Umbilical cord (tissue), 2 donors: Measurements from ENCODE around the gene CREBZF. TPM values are rescaled to one million over a fixed set of nuclear protein-coding genes. Genes with fewer than 3 reads are reported as not detected.
"Not testable (repeated sequence)": the region's sequence is repeated elsewhere in the genome, so short reads cannot be mapped to it uniquely, and the experiment has no call there.

Experiments
- DNase-seq: peaks from one replicate; pipeline ENCODE4 v3.0.0-alpha.2; 2015; ENCODE audit warnings: low spot score
- total RNA-seq: library from RNA; depleted of rRNA; stranded (reverse); fragments of >200 nt; gene quantifications from one replicate; pipeline ENCODE4 v1.2.3, GENCODE V29; 2014; ENCODE audit warnings: low replicate concordance; ENCODE audit not compliant: insufficient read depth

The CREBZF gene
- total RNA-seq, 1 donor from 2014 or later, result 70.1 TPM

GRCh38 chr11:85627332-85627997 is 37.5 kb downstream of the CREBZF start, which contains the start of gene DLG2:
Gene DLG2, minus strand, starts transcription at chr11:85627344.
- peak; percentile 62 for DNase-seq

- DNase-seq, result no peak
Observed at GRCh38 chr11:85626496-85626895, 38.4 kb downstream of the CREBZF start.

- DNase-seq, result no peak
Observed at GRCh38 chr11:85620256-85620655, 44.7 kb downstream of the CREBZF start.

- no peak for DNase-seq
Observed at GRCh38 chr11:85619499-85619898, 45.4 kb downstream of the CREBZF start.

GRCh38 chr11:85611643-85612042 is 53.3 kb downstream of the CREBZF start:
- DNase-seq, result not testable (repeated sequence)

Other genes starting within 250 kb of the CREBZF start
- 25.3 TPM for gene DLG2, start 37.8 kb downstream of the CREBZF start, total RNA-seq
- 45.7 TPM for gene TMEM126B, start 36.5 kb downstream of the CREBZF start, total RNA-seq
- 20.2 TPM for gene TMEM126A, start 17.2 kb downstream of the CREBZF start, total RNA-seq
- 10.8 TPM for gene CCDC89, start 21.1 kb upstream of the CREBZF start, total RNA-seq
- gene SYTL2, start 146.0 kb upstream of the CREBZF start, total RNA-seq, result 286 TPM
- gene CCDC83, start 190.3 kb upstream of the CREBZF start, total RNA-seq, result 0.72 TPM